ENCODE results near the gene XPR1. TPM values are rescaled to one million over a fixed set of nuclear protein-coding genes. Genes with fewer than 3 reads are reported as not detected.

The XPR1 gene
- total and polyA plus RNA-seq, 2 of the 8 experiments (the other 6 are each of a cell fraction or from before 2014, with no cell fraction given) = 28.6 to 43.9 TPM

DNA sequence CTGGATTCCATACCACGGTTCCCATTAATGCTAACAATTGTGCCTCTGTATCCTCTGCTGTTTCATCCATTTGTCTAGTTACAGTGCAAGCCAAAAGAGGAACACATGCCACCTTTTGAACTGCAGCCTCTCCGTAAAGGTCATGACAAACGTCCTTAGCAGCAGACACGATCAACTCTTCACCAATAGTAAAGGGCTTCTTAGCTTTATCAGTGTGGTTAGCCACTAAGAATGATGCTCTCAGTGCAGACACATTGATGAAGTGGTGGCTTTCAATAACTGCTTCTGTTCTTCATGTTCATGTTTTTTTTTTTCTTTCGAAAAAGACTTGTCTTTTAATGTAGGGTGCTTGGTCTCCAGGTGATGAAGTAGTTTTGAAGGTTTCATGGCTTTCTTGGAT is 14.3 kb downstream of the XPR1 start (continued):
- TF ChIP-seq CTCF (IDR thresholded peaks at IDR 0.05; ENCODE audit: control extremely low read depth in 1 of 3, insufficient read depth in 1 of 3, low read depth in 1 of 3, low read length in 3 of 3) = no peak

Data from H1 (cell line).